Measurements from ENCODE around the gene EXOSC2.

Gene EXOSC2

DNA sequence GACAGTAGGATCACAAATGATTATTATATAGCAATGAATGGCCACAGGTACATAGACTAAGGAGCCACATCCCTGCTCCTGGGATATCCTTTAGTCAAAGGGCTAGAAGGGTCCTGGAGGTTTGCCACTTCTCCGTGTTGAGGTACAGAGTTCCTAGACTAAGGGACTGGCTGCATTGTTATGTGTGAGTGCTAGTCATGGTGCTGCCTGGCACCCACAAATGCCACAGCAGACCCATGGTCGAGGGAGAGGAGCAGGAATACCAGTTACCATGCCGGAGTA is 47.4 kb downstream of the EXOSC2 start:
- DNase-seq, result no peak

DNA sequence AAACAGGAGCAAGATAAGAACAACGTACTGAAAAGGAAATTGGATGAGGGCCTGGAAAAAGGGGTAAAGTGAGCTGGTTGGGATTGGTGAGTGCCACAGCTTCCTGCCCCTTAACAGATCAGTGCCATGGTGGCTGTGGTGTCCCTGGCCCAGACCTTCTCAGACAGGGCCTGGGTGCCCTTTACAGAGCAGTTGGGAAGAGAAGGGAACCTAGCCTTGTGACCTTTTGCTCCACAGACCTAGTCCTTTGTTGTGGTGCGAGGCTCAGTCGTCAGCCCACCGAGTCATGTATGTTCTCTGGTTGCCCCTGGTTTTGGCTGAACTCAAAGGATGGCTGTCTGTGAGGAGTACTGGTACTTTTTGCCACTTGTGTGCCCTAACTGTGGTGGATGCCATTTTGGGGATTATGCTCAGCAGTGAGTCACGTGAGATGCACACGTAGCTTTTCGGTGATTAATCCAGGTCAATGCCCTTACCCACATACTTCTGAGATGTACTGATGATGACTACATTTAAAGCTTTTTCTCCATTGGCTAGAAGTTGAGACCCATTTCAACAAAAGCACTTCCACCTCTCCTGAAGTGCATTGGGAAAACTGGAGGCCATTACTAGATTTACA is 48.4 kb downstream of the EXOSC2 start:
- no peak for DNase-seq

- no peak for DNase-seq
Observed at GRCh38 chr9:130743656-130744055, 50.1 kb downstream of the EXOSC2 start.

GRCh38 chr9:130745210-130745800 is 51.7 kb downstream of the EXOSC2 start:
- no peak for DNase-seq

- DNase-seq, result no peak
Observed at GRCh38 chr9:130745829-130746228, 52.2 kb downstream of the EXOSC2 start.

DNA sequence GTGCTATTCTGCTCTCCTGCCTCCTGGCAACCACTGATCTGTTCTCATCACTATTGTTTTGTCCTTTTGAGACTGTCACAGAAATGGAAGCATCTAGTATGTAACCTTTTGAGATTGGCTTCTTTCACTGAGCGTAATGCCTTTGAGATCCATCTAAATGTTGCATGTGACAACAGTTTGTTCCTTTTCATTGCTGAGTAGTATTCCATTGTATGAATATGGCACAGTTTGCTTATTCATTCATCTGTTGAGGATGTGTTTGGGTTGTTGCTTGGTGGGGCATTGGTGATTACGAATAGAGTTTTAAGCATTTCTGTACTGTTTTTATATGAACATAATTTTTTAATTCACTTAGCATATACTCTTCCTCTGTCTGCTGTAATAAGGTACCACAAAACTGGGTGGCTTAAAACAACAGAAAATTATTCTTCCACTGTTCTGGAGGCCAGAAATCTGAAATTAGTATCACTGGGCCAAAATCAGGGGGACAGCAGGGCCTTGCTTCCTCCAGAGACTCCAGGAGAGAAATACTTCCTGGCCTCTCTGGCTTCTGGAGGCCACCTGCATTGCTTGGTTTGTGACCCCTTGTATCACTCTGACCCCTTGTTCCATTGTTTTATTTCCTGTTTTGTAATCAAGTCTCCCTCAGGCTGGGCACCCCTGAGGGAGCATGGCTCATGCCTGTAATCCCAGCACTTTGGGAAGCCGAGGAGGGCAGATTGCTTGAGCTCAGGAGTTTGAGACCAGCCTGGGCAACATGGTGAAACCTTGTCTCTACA is 53.0 kb downstream of the EXOSC2 start:
- DNase-seq, result no peak

- no peak for DNase-seq
Observed at GRCh38 chr9:130751631-130752355, 58.2 kb downstream of the EXOSC2 start.

Data from SIG-M5 (cell line).